Endothelial cell of umbilical vein (primary cell): ENCODE measurements around the gene CLIP2. TPM values are rescaled to one million over a fixed set of nuclear protein-coding genes. Genes with fewer than 3 reads are reported as not detected.

ENCODE experiments used
- BruUV-seq: library from RNA; stranded (reverse); fragments of 400-500 nt; replicated peaks from 2 replicates; lab custom pipeline; 2021; lab: Mats Ljungman, UMichigan
- CTCF ChIA-PET: fragments of 300-600, 350-600 bp; sonication (Branson Sonifier 250); formaldehyde crosslinking; loops from one replicate; lab custom pipeline; 2021; ENCODE audit warnings: antibody characterized with exemption, inconsistent platforms; lab: Charles Lee
- POLR2A ChIA-PET: fragments of 300-600, 350-600 bp; sonication (Branson Sonifier 250); formaldehyde crosslinking; loops from one replicate; lab custom pipeline; 2021; ENCODE audit warnings: antibody characterized with exemption, inconsistent platforms; lab: Charles Lee
- DNase-seq: peaks from one replicate; pipeline ENCODE4 v3.0.0-alpha.2; 2011; ENCODE audit warnings: low read depth, low spot score
- FAIRE-seq: peaks from 2 replicates; lab custom pipeline; 2011; peaks lifted over from hg19 to GRCh38; lab: Jason Lieb, UNC
- H2AFZ ChIP-seq: 2 replicates; pipeline ENCODE4 v1.6.0; 2012; ENCODE audit warnings: low read depth, low read length, control low read depth, inconsistent platforms
- H3K27ac ChIP-seq: 2 replicates; pipeline ENCODE4 v1.5.1; 2011; ENCODE audit warnings: low read depth, mild to moderate bottlenecking, control low read depth, low read length, moderate library complexity; ENCODE audit not compliant: insufficient read depth
- H3K27me3 ChIP-seq, 2 experiments: 2 replicates each; pipeline versions ENCODE4 v1.6.0 to v1.6.1; 2011; ENCODE audit warnings: low read length in 2 of 2, mixed read lengths in 1 of 2; ENCODE audit not compliant: control insufficient read depth in 2 of 2, insufficient read depth in 2 of 2
- H3K36me3 ChIP-seq, 2 experiments: 2 replicates in 1 of 2; 3 replicates in 1 of 2; pipeline ENCODE4 v1.5.1; 2011; ENCODE audit warnings: low read length in 2 of 2, mild to moderate bottlenecking in 1 of 2, moderate library complexity in 1 of 2; ENCODE audit not compliant: control insufficient read depth in 2 of 2, insufficient read depth in 2 of 2; ENCODE audit errors: extremely low read depth in 1 of 2
- H3K4me1 ChIP-seq: 3 replicates; pipeline ENCODE4 v1.5.1; 2011; ENCODE audit warnings: mild to moderate bottlenecking, low read length; ENCODE audit not compliant: control insufficient read depth, insufficient read depth; ENCODE audit errors: extremely low read depth
- H3K4me2 ChIP-seq: 2 replicates; pipeline ENCODE4 v1.6.1; 2011; ENCODE audit warnings: low read length, control low read depth, mixed read lengths; ENCODE audit not compliant: insufficient read depth
- H3K4me3 ChIP-seq, 3 experiments: fragments of 200-600 bp in 1 of 3; sonication (generic), shearing (Covaris generic) in 1 of 3; replicated peaks in 1 of 3; 2 replicates each; pipeline ENCODE4 v1.5.1; 2011 to 2016; ENCODE audit warnings: control low read depth in 3 of 3, low read length in 3 of 3, mild to moderate bottlenecking in 2 of 3, inconsistent platforms in 1 of 3, low read depth in 1 of 3, moderate library complexity in 1 of 3; ENCODE audit not compliant: insufficient read depth in 1 of 3
- H3K79me2 ChIP-seq: 2 replicates; pipeline ENCODE4 v1.6.0; 2012; ENCODE audit warnings: low read length, inconsistent platforms; ENCODE audit not compliant: control insufficient read depth, insufficient read depth
- H3K9ac ChIP-seq: replicated peaks from 2 replicates; pipeline ENCODE3; 2011; ENCODE audit warnings: low read length, control low read depth; ENCODE audit not compliant: insufficient read depth; ENCODE audit errors: extremely low read depth
- H3K9me1 ChIP-seq: replicated peaks from 3 replicates; pipeline ENCODE4 v1.6.0; 2011; ENCODE audit warnings: mild to moderate bottlenecking, low read length; ENCODE audit not compliant: control insufficient read depth, insufficient read depth; ENCODE audit errors: extremely low read depth
- H3K9me3 ChIP-seq: replicated peaks from 2 replicates; pipeline ENCODE4 v1.5.1; 2012; ENCODE audit warnings: low read length, inconsistent platforms; ENCODE audit not compliant: control insufficient read depth, insufficient read depth
- H4K20me1 ChIP-seq: replicated peaks from 2 replicates; pipeline ENCODE3; 2011; ENCODE audit warnings: mild to moderate bottlenecking, low read length; ENCODE audit not compliant: control insufficient read depth, insufficient read depth; ENCODE audit errors: extremely low read depth
- EZH2 ChIP-seq: IDR thresholded peaks from 2 replicates; pipeline ENCODE4 v1.6.1; 2012; ENCODE audit warnings: borderline replicate concordance, low read depth, mild to moderate bottlenecking, moderate library complexity, low read length, inconsistent platforms; ENCODE audit not compliant: severe bottlenecking
- FOS ChIP-seq: IDR thresholded peaks from 2 replicates; pipeline ENCODE4 v1.6.1; 2011; ENCODE audit warnings: mild to moderate bottlenecking, low read length, moderate library complexity, borderline replicate concordance; ENCODE audit not compliant: insufficient read depth
- GATA2 ChIP-seq: IDR thresholded peaks from 2 replicates; pipeline ENCODE4 v1.7.0; 2011; ENCODE audit warnings: low read depth, mild to moderate bottlenecking, moderate library complexity, mixed read lengths, low read length; ENCODE audit not compliant: insufficient read length, insufficient read depth
- JUN ChIP-seq: IDR thresholded peaks from 2 replicates; pipeline ENCODE4 v1.6.1; 2011; ENCODE audit warnings: borderline replicate concordance, low read depth; ENCODE audit not compliant: insufficient read length, insufficient read depth
- MYC ChIP-seq: IDR thresholded peaks from one replicate; pipeline ENCODE4 v1.6.1; 2011; ENCODE audit warnings: mild to moderate bottlenecking, low read depth, low read length
- POLR2A ChIP-seq: IDR thresholded peaks from 2 replicates; pipeline ENCODE4 v1.6.1; 2012; ENCODE audit warnings: low read depth, mild to moderate bottlenecking, control low read depth, low read length
- dilution Hi-C: fragments of 300-500 bp; cut with MboI; formaldehyde crosslinking; loops from one replicate; pipeline ENCODE4 v1.15.0; 2019; ENCODE audit warnings: low sequenced_read_pairs; ENCODE audit not compliant: extremely low pct_ligation_motif_present
- intact Hi-C: fragments of 100-400 bp; cut with micrococcal nuclease; formaldehyde crosslinking; loops from one replicate; pipeline ENCODE4 v1.10.0; 2022
- polyA plus RNA-seq, 4 experiments: library from polyadenylated mRNA; depleted of rRNA in 3 of 4; stranded (reverse) in 3 of 4; unstranded in 1 of 4; fragments of >200 nt; gene quantifications; 2 replicates each; pipeline versions ENCODE4 v1.2.1 to v1.2.3, GENCODE V29; 2011 to 2012; ENCODE audit warnings: missing spikeins in 1 of 4
- total RNA-seq: library from RNA; stranded (reverse); gene quantifications from 2 replicates; pipeline ENCODE4 v1.2.3, GENCODE V29; 2021
- TF ChIP-seq, protein P1 (sequence below): IDR thresholded peaks from 2 replicates; pipeline ENCODE4 v1.6.1; 2011; ENCODE audit not compliant: insufficient read depth, insufficient read length
- TF ChIP-seq, protein P2 (sequence below), 2 donors: IDR thresholded peaks; 1 replicate in 1 of 2; 2 replicates in 1 of 2; pipeline ENCODE4 v1.5.1; 2011; ENCODE audit warnings: low read length in 2 of 2, mild to moderate bottlenecking in 2 of 2, moderate library complexity in 2 of 2, control low read depth in 1 of 2, inconsistent platforms in 1 of 2, low read depth in 1 of 2; ENCODE audit not compliant: insufficient read depth in 1 of 2; ENCODE audit errors: extremely low read depth in 1 of 2

CLIP2 gene
- total and polyA plus RNA-seq, 2 donors (not counting 3 experiments of a cell fraction or from before 2014, with no cell fraction given), result 8.3 to 37.1 TPM

DNA sequence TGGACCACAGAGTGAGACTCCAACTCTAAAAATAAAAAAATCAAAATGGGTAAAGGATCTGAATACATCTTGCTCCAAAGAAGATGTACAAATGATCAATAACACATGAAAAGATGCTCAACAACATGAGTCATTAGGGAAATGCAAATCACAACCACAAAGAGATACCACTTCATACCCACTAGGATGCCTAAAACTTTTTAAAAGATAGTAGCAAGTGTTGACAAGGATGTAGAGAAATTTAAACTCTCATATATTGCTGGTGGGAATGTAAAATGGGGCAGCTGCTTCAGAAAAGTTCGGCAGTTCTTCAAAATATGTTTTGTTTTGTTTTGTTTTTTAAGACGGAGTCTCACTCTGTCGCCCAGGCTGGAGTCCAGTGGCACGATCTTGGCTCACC, 118.8 kb downstream of the CLIP2 start:
- FAIRE-seq (no peak), DNase-seq (no peak)
- Histone ChIP-seq H3K9me3 (no peaks in the 10 kb centered on the region), H3K4me3 (no peak overlapping the region), H3K79me2 (no peaks in the 10 kb centered on the region), H3K36me3 (peaks cover 0 to 8% of the 10 kb centered on the region in 2 experiments), H4K20me1 (no peaks in the 10 kb centered on the region), H2AFZ (no peak overlapping the region), H3K4me2 (no peak overlapping the region), H3K4me1 (no peaks in the 10 kb centered on the region), H3K9ac (no peak overlapping the region), H3K9me1 (no peaks in the 10 kb centered on the region), H3K27me3 (no peaks in the 10 kb centered on the region), H3K27ac (no peak overlapping the region)
- dilution Hi-C loops, result no loop called here
- POLR2A ChIA-PET, result no interaction called here
- no TSS peak for BruUV-seq
- TF ChIP-seq, protein P1, sequence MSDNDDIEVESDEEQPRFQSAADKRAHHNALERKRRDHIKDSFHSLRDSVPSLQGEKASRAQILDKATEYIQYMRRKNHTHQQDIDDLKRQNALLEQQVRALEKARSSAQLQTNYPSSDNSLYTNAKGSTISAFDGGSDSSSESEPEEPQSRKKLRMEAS, result no peak
- no peak for TF ChIP-seq FOS
- no peak for TF ChIP-seq EZH2
- TF ChIP-seq, protein P2, sequence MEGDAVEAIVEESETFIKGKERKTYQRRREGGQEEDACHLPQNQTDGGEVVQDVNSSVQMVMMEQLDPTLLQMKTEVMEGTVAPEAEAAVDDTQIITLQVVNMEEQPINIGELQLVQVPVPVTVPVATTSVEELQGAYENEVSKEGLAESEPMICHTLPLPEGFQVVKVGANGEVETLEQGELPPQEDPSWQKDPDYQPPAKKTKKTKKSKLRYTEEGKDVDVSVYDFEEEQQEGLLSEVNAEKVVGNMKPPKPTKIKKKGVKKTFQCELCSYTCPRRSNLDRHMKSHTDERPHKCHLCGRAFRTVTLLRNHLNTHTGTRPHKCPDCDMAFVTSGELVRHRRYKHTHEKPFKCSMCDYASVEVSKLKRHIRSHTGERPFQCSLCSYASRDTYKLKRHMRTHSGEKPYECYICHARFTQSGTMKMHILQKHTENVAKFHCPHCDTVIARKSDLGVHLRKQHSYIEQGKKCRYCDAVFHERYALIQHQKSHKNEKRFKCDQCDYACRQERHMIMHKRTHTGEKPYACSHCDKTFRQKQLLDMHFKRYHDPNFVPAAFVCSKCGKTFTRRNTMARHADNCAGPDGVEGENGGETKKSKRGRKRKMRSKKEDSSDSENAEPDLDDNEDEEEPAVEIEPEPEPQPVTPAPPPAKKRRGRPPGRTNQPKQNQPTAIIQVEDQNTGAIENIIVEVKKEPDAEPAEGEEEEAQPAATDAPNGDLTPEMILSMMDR (IDR thresholded peaks at IDR 0.05; ENCODE audit: extremely low read depth in 1 of 2, insufficient read depth in 1 of 2, low read depth in 1 of 2, low read length in 2 of 2), result no peak
- intact Hi-C loops, result no loop called here
- CTCF ChIA-PET, result interaction anchor here (1.6 kb wide), 1 partner anchor 201 kb away, joined by 6 read pairs; no protein-coding TSS in a partner anchor

DNA sequence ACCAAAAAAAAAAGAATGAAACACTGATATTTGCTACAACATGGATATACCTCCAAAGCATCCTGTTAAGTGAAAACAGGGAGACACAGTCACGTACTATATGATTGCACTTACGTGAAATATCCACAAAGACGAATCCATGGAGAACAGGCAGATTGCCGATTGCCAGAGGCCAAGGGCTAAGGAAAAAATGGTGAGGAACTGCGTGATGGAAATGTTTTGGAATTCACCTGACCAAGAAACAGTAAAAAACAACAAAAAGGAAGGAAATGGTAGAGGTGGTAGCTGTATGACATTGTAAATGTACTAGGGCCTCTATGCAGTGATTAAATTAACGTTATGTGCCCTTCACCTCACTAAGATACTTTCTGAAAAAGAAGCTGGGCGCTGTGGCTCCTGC, 120.4 kb downstream of the CLIP2 start:
- TF ChIP-seq, protein P1, result no peak
- TF ChIP-seq GATA2 (no peak), POLR2A (no peak), JUN (no peak), FOS (no peak), MYC (no peak)
- TF ChIP-seq, protein P2 (IDR thresholded peaks at IDR 0.05; ENCODE audit: extremely low read depth in 1 of 2, insufficient read depth in 1 of 2, low read depth in 1 of 2, low read length in 2 of 2), result no peak
- H3K4me3 ChIP-seq, result no peak overlapping the region
- H3K9me3 ChIP-seq, result no peaks in the 10 kb centered on the region
- intact Hi-C loops (no loop called here), dilution Hi-C loops (no loop called here)
- no peak for FAIRE-seq
- no peak overlapping the region for H3K9ac ChIP-seq
- no peaks in the 10 kb centered on the region for H3K4me1 ChIP-seq
- no peaks in the 10 kb centered on the region for H3K9me1 ChIP-seq
- no TSS peak for BruUV-seq
- peaks cover 0 to 4% of the 10 kb centered on the region in 2 experiments for H3K36me3 ChIP-seq
- no peak overlapping the region for H2AFZ ChIP-seq
- H4K20me1 ChIP-seq, result no peaks in the 10 kb centered on the region
- no peak for DNase-seq
- no peak overlapping the region for H3K4me2 ChIP-seq
- CTCF ChIA-PET, result interaction anchor here (2.2 kb wide), 1 partner anchor 9 kb away, joined by 9 read pairs; no protein-coding TSS in a partner anchor
- H3K27me3 ChIP-seq, result no peaks in the 10 kb centered on the region
- H3K79me2 ChIP-seq, result no peaks in the 10 kb centered on the region
- POLR2A ChIA-PET, result no interaction called here
- H3K27ac ChIP-seq, result no peak overlapping the region
